Measurements from ENCODE around the gene COG7. TPM values are rescaled to one million over a fixed set of nuclear protein-coding genes. Genes with fewer than 3 reads are reported as not detected.
"Not testable (repeated sequence)": the region's sequence is repeated elsewhere in the genome, so short reads cannot be mapped to it uniquely, and the experiment has no call there.

COG7 gene
- total RNA-seq, 4 donors from 2014 or later, result 17.5 to 22.6 (median 18.0) TPM

DNA sequence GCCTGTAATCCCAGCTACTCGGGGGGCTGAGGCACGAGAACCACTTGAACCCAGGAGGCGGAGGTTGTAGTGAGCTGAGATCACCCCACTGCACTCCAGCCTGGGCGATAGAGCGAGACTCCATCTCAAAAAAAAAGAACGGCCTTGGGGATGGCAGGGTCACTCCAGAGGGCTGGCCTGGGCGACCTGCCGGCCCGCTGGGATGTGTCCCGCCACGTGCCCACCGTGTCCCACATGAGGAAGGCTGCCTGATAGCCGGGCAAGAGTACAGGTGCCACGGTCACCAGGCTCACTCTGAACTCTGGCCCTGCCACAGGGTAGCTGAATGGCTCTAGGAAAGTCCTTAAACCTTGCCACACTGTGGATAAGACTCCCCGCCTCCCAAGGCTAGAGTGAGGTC, 67.5 kb downstream of the COG7 start:
- no peak overlapping the region for H3K4me3 ChIP-seq (ENCODE audit: low read depth, poor library complexity, severe bottlenecking)
- TF ChIP-seq, protein P1, sequence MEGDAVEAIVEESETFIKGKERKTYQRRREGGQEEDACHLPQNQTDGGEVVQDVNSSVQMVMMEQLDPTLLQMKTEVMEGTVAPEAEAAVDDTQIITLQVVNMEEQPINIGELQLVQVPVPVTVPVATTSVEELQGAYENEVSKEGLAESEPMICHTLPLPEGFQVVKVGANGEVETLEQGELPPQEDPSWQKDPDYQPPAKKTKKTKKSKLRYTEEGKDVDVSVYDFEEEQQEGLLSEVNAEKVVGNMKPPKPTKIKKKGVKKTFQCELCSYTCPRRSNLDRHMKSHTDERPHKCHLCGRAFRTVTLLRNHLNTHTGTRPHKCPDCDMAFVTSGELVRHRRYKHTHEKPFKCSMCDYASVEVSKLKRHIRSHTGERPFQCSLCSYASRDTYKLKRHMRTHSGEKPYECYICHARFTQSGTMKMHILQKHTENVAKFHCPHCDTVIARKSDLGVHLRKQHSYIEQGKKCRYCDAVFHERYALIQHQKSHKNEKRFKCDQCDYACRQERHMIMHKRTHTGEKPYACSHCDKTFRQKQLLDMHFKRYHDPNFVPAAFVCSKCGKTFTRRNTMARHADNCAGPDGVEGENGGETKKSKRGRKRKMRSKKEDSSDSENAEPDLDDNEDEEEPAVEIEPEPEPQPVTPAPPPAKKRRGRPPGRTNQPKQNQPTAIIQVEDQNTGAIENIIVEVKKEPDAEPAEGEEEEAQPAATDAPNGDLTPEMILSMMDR (IDR thresholded peaks at IDR 0.05), result no peak
- TF ChIP-seq POLR2A (IDR thresholded peaks at IDR 0.05), result no peak
- DNase-seq (ENCODE audit: low spot score in 2 of 2), result no peak
- intact Hi-C loops (cut with DNase I; ENCODE audit: low total_unique reads), result no loop called here
- 94 to 95% methylated on average over 14 to 15 of the region's 15 CpGs for WGBS, 2 donors

DNA sequence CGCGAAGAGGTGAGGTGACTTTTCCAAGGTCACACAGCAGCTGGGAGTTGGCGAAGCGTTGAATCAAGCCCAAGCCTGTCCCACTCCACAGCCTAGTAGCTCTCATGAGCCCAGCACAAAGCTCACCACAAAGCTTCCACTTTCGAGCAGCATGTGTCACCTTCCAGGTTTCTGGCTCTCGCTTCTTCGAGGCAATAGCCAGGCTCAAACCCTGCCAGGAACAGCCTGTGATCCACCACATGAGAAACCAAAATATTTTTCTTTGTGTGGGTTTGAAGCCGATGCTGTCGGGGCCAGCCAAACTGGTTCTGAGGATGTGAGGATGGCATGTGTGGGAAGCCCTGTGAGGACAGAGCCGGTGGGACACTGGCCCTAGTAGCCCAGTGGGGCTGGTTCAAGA, 68.1 kb downstream of the COG7 start:
- no peak overlapping the region for H3K4me3 ChIP-seq (ENCODE audit: low read depth, poor library complexity, severe bottlenecking)
- intact Hi-C loops (cut with DNase I; ENCODE audit: low total_unique reads), result no loop called here
- peak in 1 of 2 donors; percentile 22 for DNase-seq (ENCODE audit: low spot score in 2 of 2)
- TF ChIP-seq, protein P1 (IDR thresholded peaks at IDR 0.05), result no peak
- TF ChIP-seq POLR2A (IDR thresholded peaks at IDR 0.05), result no peak
- WGBS, 2 donors, result 73 to 81% methylated on average over 10 of the region's 10 CpGs

DNA sequence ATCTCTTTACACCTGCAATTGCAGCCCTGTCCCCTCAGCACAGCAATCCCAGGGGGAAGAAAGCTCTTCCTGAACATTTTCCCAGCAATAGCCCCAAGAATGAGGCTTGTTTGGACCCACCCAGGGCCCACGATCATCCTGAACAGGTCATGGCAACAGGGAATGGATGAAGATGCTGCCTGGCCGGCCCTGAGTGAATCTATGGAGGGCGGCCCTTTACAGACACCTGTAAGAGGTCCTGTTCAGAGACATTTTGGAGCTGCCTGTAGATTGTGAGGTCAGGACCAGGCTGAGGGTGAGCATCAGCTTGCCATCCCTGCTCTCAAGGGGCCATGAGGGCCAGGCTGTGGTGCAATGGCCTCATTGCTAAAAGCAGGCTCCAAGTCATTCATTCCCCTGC, 69.1 kb downstream of the COG7 start:
- no peak overlapping the region for H3K4me3 ChIP-seq (ENCODE audit: low read depth, poor library complexity, severe bottlenecking)
- WGBS, 2 donors, result 96 to 97% methylated on average over 3 of the region's 3 CpGs
- intact Hi-C loops (cut with DNase I; ENCODE audit: low total_unique reads), result no loop called here
- TF ChIP-seq, protein P1 (IDR thresholded peaks at IDR 0.05), result no peak
- no peak for TF ChIP-seq POLR2A (IDR thresholded peaks at IDR 0.05)
- no peak for DNase-seq (ENCODE audit: low spot score in 2 of 2)

DNA sequence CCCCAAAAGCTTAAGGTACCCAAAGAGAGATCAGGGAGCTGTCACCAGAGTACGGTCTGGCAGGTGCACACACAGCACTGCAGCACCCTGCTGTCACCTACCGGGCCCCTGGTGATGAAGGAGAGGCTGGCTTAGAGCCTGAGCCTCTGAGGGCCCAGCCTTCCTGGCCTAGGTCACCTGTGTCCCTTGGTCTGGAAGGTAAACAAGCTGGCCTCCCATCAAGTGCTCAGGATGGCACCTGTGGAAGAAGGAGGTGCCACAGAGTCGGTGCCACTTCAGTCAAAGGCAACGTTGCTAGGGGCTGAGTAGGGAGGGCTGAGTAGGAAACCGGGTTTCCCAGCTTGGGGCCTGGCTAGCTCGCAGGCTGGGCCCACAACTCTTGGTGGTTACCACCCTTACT, 70.7 kb downstream of the COG7 start:
- no peak overlapping the region for H3K4me3 ChIP-seq (ENCODE audit: low read depth, poor library complexity, severe bottlenecking)
- intact Hi-C loops (cut with DNase I; ENCODE audit: low total_unique reads), result no loop called here
- no peak for DNase-seq (ENCODE audit: low spot score in 2 of 2)
- 82 to 84% methylated on average over 6 of the region's 6 CpGs for WGBS, 2 donors
- TF ChIP-seq POLR2A (IDR thresholded peaks at IDR 0.05), result no peak
- TF ChIP-seq, protein P1 (IDR thresholded peaks at IDR 0.05), result no peak

DNA sequence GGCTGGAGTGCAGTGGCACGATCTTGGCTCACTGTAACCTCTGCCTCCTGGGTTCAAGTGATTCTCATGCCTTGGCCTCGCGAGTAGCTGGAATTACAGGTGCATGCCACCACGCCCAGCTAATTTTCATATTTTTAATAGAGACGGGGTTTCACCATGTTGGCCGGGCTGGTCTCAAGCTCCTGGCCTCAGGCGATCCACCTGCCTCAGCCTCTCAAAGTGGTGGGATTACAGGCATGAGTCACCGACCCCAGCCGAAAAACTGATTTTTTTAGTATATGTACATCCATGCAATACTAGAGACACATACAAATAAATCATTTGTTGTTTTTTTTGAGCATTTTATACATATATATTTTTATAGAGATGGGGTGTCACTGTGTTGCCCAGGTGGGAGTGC, 71.3 kb downstream of the COG7 start:
- 69 to 70% methylated on average over 9 of the region's 9 CpGs for WGBS, 2 donors
- intact Hi-C loops (cut with DNase I; ENCODE audit: low total_unique reads); DNase-seq (ENCODE audit: low spot score in 2 of 2); H3K4me3 ChIP-seq (ENCODE audit: low read depth, poor library complexity, severe bottlenecking): not testable (repeated sequence)

DNA sequence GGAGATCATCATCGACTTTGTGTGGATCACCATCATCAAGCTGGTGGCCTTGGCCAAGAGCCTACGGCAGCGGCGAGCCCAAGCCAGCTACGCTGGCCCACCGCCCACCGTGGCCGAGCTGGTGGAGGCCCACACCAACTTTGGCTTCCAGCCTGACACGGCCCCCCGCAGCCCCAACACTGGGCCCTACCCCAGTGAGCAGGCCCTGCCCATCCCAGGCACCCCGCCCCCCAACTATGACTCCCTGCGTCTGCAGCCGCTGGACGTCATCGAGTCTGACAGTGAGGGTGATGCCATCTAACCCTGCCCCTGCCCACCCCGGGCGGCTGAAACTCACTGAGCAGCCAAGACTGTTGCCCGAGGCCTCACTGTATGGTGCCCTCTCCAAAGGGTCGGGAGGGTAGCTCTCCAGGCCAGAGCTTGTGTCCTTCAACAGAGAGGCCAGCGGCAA, 72.5 kb downstream of the COG7 start:
- DNase-seq (ENCODE audit: low spot score in 2 of 2), result no peak
- intact Hi-C loops (cut with DNase I; ENCODE audit: low total_unique reads), result no loop called here
- H3K4me3 ChIP-seq (ENCODE audit: low read depth, poor library complexity, severe bottlenecking), result no peak overlapping the region
- whole genome bisulfite sequencing, 2 donors, result 88 to 91% methylated on average over 19 to 20 of the region's 20 CpGs
- TF ChIP-seq, protein P1 (IDR thresholded peaks at IDR 0.05), result no peak
- no peak for TF ChIP-seq POLR2A (IDR thresholded peaks at IDR 0.05)
